ENCODE results near the gene MAP2K5.

DNA sequence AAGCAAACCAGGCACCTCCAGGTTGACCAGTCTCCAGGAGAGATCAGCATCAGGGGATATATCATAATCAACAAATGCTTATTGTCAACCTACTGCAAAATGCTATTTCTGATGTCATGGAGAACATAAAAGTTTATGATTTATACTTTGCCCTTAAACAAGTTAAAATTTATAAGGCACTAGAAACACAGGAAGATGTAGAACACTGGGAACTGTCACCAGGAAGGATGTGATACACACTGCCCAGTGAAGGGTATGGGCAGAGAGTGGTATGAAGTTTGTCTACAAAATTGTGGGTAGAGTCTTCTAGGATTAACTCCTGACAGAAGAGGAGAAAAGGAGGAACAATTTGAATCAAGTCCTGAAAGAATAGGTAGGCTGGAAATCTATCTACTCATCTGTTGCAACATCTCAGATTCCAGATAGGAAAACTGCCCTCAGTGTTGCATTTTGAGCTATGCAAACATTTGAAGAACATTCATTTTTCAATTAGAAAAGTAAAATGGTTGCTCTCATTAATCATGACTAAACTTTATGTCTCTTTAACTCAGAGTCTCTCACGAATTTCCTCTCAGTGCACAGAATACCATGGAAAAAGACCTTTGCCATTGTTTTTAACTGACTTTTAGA lies 176.9 kb downstream of the MAP2K5 start:
- TF ChIP-seq, protein P1, sequence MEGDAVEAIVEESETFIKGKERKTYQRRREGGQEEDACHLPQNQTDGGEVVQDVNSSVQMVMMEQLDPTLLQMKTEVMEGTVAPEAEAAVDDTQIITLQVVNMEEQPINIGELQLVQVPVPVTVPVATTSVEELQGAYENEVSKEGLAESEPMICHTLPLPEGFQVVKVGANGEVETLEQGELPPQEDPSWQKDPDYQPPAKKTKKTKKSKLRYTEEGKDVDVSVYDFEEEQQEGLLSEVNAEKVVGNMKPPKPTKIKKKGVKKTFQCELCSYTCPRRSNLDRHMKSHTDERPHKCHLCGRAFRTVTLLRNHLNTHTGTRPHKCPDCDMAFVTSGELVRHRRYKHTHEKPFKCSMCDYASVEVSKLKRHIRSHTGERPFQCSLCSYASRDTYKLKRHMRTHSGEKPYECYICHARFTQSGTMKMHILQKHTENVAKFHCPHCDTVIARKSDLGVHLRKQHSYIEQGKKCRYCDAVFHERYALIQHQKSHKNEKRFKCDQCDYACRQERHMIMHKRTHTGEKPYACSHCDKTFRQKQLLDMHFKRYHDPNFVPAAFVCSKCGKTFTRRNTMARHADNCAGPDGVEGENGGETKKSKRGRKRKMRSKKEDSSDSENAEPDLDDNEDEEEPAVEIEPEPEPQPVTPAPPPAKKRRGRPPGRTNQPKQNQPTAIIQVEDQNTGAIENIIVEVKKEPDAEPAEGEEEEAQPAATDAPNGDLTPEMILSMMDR (IDR thresholded peaks at IDR 0.05; ENCODE audit: low read depth, low read length) = no peak
- TF ChIP-seq MYC (IDR thresholded peaks at IDR 0.05; ENCODE audit: low read depth, low read length) = no peak
- TF ChIP-seq POLR2A (IDR thresholded peaks at IDR 0.05; ENCODE audit: extremely low read depth, insufficient read length) = no peak
